Stimulated activated naive CD8-positive, alpha-beta T cell treated with anti-CD3 and anti-CD28 coated beads, Interleukin-15, Interleukin-2, amounts not matched to agents 100 ng/mL and 50 ng/mL, for 24 hours (primary cell): ENCODE data around the gene FBLN2.

Source experiments
- H3K27ac Mint-ChIP-seq: one replicate; pipeline ENCODE4 v1.8.0; 2021; ENCODE audit warnings: mild to moderate bottlenecking, mixed read lengths
- H3K27me3 Mint-ChIP-seq: one replicate; pipeline ENCODE4 v1.8.0; 2021; ENCODE audit warnings: mixed read lengths
- H3K36me3 Mint-ChIP-seq: one replicate; pipeline ENCODE4 v1.8.0; 2021; ENCODE audit warnings: low read depth, mixed read lengths
- H3K4me1 Mint-ChIP-seq: one replicate; pipeline ENCODE4 v1.8.0; 2021; ENCODE audit warnings: low read depth, mixed read lengths
- H3K4me3 Mint-ChIP-seq: one replicate; pipeline ENCODE4 v1.8.0; 2021; ENCODE audit warnings: mild to moderate bottlenecking, mixed read lengths
- H3K9me3 Mint-ChIP-seq: one replicate; pipeline ENCODE4 v1.8.0; 2021; ENCODE audit warnings: mixed read lengths

Gene FBLN2

DNA sequence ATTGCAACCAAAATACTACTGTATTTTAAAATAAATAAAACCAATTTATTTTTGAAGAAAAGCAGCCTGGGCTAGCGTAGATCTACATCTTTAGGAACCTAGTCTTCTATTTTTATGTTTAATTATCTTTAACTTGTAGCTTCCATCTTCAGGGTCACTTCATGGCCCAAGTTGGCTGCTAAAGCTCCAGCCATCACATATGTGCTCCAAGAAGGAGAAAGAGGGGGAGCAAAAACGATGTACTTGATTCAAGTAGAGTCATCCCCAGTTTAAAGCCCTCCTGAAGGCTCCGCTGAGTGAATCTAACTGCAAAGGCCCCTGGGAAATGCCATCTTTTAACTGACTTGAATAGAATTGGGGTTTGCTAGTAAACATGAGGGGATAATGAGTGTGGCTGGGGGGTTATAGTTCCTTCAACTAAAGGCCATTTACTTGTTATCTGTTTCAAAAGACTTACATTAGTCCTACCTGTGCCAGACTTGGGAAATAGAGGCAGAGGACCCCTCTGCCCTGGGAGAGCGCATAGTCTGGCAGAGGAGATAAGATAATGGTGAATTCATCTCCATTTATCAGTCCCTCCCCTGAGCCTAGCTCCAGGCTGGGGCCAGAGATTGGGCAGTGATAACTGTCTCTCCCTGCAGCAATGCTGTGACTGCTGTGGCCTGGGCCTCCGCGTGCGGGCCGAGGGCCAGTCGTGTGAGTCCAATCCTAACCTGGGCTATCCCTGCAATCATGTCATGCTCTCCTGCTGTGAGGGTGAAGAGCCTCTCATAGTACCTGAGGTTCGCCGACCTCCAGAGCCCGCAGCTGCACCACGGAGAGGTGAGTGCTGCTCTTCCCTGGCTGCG lies 64.6 kb downstream of the FBLN2 start:
- H3K36me3 Mint-ChIP-seq, result no peaks in the 10 kb centered on the region
- H3K27ac Mint-ChIP-seq, result no peak overlapping the region
- no peaks in the 10 kb centered on the region for H3K9me3 Mint-ChIP-seq
- no peaks in the 10 kb centered on the region for H3K27me3 Mint-ChIP-seq
- no peak overlapping the region for H3K4me3 Mint-ChIP-seq
- H3K4me1 Mint-ChIP-seq, result no peaks in the 10 kb centered on the region

DNA sequence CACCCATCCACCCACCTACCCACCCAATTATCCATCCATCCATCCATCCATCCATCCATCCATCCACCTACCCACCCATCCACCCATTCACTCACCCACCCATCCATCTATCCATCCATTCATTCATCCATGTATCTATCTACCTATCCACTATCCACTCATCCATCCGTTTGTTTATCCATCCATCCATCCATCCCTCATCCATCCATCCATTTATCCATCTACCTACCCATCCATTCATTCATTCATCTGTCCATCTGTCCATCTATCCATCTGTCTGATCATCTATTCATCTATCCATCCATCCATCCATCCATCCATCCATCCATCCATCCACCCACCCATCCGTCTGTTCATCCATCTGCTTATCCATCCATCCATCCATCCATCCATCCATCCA lies 65.7 kb downstream of the FBLN2 start:
- no peaks in the 10 kb centered on the region for H3K36me3 Mint-ChIP-seq
- H3K9me3 Mint-ChIP-seq, result no peaks in the 10 kb centered on the region
- no peaks in the 10 kb centered on the region for H3K27me3 Mint-ChIP-seq
- no peak overlapping the region for H3K27ac Mint-ChIP-seq
- H3K4me3 Mint-ChIP-seq, result no peak overlapping the region
- H3K4me1 Mint-ChIP-seq, result no peaks in the 10 kb centered on the region

DNA sequence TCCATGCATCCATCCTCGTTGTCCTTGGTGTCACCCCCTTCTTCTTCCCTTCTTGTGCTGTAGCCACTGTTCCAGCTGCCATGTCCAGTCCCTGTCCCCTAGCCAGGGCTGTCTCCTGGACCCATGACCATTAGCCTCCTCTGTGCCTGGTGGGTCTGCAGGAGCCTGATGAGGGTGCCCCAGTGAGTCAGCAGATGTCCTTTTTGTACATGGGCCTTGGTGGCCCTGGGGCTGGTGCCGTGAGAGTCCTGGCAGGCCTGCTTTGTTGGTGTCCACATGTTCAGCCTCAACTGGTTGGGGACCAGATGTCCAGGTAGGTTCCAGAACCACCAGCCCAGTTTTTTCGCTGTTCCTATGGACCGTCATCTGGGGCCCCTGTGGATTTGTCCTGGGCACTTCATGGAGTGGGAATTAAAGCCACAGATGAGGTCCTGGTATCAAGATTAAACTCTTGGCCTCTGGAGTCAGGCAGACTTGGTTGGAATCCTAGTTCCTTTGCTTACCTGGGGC lies 66.1 kb downstream of the FBLN2 start:
- Mint-ChIP-seq H3K27ac (no peak overlapping the region), H3K36me3 (no peaks in the 10 kb centered on the region), H3K4me1 (no peaks in the 10 kb centered on the region), H3K27me3 (no peaks in the 10 kb centered on the region), H3K9me3 (no peaks in the 10 kb centered on the region), H3K4me3 (no peak overlapping the region)

DNA sequence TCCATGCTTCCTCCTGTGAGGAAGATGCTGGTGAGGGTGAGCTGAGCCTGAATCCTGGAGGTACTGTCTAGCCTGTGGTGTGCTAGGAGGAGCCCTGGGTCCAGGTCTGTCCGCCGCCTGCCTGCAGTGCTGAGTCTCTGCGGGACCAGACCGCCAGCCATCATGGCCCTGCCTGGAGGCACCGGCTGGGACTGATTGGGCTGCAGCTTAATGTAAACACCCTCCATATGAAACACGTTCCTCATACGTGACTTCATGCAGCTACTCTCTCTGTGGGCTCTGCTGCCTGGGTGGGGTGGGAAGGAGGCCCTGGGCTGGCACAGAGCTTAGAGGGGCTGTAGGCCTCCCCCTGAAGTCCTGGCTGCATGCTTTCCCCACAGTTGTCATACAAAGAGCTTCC lies 67.4 kb downstream of the FBLN2 start:
- Mint-ChIP-seq H3K27me3 (no peaks in the 10 kb centered on the region), H3K36me3 (no peaks in the 10 kb centered on the region), H3K4me3 (no peak overlapping the region), H3K4me1 (no peaks in the 10 kb centered on the region), H3K9me3 (no peaks in the 10 kb centered on the region), H3K27ac (no peak overlapping the region)

DNA sequence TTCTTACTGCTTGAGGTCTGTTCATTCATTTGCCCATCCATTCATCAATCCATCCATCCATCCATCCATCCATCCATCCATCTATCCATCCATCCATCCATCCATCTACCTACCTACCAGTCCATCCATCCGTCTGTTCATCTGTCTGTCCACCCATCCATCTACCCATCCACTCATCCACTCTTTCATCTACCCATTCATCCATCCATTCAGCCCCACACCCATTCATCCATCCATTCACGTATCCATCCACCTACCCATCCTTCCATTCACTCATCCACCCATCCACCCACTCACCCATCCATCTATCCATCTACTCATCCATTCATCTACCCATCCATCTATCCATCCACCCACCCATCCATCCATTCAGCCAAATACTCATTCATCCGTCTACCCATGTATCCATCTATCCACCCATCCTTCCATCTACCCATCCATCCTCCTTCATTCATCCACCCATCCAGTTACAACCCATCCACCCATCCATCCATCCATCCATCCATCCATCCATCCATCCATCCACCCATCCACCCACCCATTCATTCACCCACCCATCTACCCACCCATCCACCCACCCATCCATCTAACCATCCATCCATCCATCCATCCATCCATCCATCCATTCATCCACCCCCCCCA lies 68.3 kb downstream of the FBLN2 start:
- Mint-ChIP-seq H3K27me3 (no peaks in the 10 kb centered on the region), H3K9me3 (no peaks in the 10 kb centered on the region), H3K4me3 (no peak overlapping the region), H3K27ac (no peak overlapping the region), H3K36me3 (no peaks in the 10 kb centered on the region), H3K4me1 (no peaks in the 10 kb centered on the region)

- no peaks in the 10 kb centered on the region for H3K9me3 Mint-ChIP-seq
- no peaks in the 10 kb centered on the region for H3K36me3 Mint-ChIP-seq
- no peak overlapping the region for H3K27ac Mint-ChIP-seq
- H3K4me1 Mint-ChIP-seq, result no peaks in the 10 kb centered on the region
- no peak overlapping the region for H3K4me3 Mint-ChIP-seq
- no peaks in the 10 kb centered on the region for H3K27me3 Mint-ChIP-seq
These were observed 69.1 kb downstream of the FBLN2 start for GRCh38 chr3:13617981-13618380.

- Mint-ChIP-seq H3K27ac (no peak overlapping the region), H3K36me3 (no peaks in the 10 kb centered on the region), H3K4me1 (no peaks in the 10 kb centered on the region), H3K4me3 (no peak overlapping the region), H3K9me3 (no peaks in the 10 kb centered on the region), H3K27me3 (no peaks in the 10 kb centered on the region)
These were observed 69.9 kb downstream of the FBLN2 start for GRCh38 chr3:13618836-13619235.

GRCh38 chr3:13619661-13620230 lies 70.8 kb downstream of the FBLN2 start:
- H3K4me3 Mint-ChIP-seq, result no peak overlapping the region
- H3K27ac Mint-ChIP-seq, result no peak overlapping the region
- no peaks in the 10 kb centered on the region for H3K27me3 Mint-ChIP-seq
- H3K4me1 Mint-ChIP-seq, result no peaks in the 10 kb centered on the region
- no peaks in the 10 kb centered on the region for H3K36me3 Mint-ChIP-seq
- no peaks in the 10 kb centered on the region for H3K9me3 Mint-ChIP-seq

- Mint-ChIP-seq H3K4me1 (no peaks in the 10 kb centered on the region), H3K27me3 (no peaks in the 10 kb centered on the region), H3K27ac (no peak overlapping the region), H3K9me3 (no peaks in the 10 kb centered on the region), H3K4me3 (no peak overlapping the region), H3K36me3 (no peaks in the 10 kb centered on the region)
These were observed 71.4 kb downstream of the FBLN2 start for GRCh38 chr3:13620281-13620680.

GRCh38 chr3:13620776-13621365 lies 71.9 kb downstream of the FBLN2 start:
- H3K4me1 Mint-ChIP-seq, result no peaks in the 10 kb centered on the region
- no peaks in the 10 kb centered on the region for H3K9me3 Mint-ChIP-seq
- H3K27ac Mint-ChIP-seq, result no peak overlapping the region
- peak overlapping the region; percentile 75 for H3K4me3 Mint-ChIP-seq
- no peaks in the 10 kb centered on the region for H3K36me3 Mint-ChIP-seq
- no peaks in the 10 kb centered on the region for H3K27me3 Mint-ChIP-seq

DNA sequence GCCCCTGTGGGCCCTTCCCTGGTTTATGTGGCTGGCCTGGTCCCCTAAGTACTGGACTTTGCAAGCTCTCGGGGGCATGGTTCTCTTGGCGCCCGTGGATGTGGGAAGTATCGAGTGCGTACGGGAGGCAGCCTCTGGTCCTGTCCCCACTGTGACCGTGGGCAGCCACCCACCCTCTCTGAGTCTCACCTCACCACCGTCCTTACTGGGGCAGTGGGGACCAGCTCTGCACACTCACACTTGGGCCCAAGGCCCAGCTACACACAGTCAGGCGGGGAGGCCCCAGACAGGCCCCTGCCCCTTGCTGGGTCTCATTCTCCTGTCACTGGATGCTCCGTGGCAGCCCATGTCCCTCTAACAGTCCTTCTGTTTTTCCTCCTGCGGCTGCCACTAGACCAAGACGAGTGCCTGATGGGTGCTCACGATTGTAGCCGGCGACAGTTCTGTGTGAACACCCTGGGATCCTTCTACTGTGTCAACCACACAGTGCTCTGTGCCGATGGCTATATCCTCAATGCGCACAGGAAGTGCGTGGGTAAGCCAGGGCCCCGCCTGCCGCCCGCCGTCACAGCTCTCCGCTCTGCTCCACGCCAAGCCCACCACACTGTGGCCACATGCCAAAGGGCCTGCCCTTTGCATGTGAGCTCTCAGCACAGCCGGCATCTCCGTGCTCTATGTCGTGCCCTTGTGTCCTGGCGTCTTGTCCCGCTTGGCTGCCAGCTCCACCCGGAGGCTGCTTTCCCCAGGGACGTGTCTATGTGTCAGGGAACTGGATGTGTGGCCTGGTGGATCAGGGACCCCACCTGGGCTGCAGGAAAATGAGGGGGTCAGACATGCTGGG lies 72.7 kb downstream of the FBLN2 start:
- no peaks in the 10 kb centered on the region for H3K9me3 Mint-ChIP-seq
- H3K4me1 Mint-ChIP-seq, result no peaks in the 10 kb centered on the region
- H3K27ac Mint-ChIP-seq, result peak overlapping the region; percentile 66
- H3K27me3 Mint-ChIP-seq, result no peaks in the 10 kb centered on the region
- H3K36me3 Mint-ChIP-seq, result no peaks in the 10 kb centered on the region
- peak overlapping the region; percentile 75 for H3K4me3 Mint-ChIP-seq

GRCh38 chr3:13622356-13622755 lies 73.4 kb downstream of the FBLN2 start:
- Mint-ChIP-seq H3K9me3 (no peaks in the 10 kb centered on the region), H3K36me3 (no peaks in the 10 kb centered on the region), H3K4me3 (no peak overlapping the region), H3K27ac (no peak overlapping the region), H3K27me3 (no peaks in the 10 kb centered on the region), H3K4me1 (no peaks in the 10 kb centered on the region)

- Mint-ChIP-seq H3K9me3 (no peaks in the 10 kb centered on the region), H3K4me3 (no peak overlapping the region), H3K27me3 (no peaks in the 10 kb centered on the region), H3K27ac (no peak overlapping the region), H3K4me1 (no peaks in the 10 kb centered on the region), H3K36me3 (no peaks in the 10 kb centered on the region)
These were observed 74.3 kb downstream of the FBLN2 start for GRCh38 chr3:13623101-13623654.

DNA sequence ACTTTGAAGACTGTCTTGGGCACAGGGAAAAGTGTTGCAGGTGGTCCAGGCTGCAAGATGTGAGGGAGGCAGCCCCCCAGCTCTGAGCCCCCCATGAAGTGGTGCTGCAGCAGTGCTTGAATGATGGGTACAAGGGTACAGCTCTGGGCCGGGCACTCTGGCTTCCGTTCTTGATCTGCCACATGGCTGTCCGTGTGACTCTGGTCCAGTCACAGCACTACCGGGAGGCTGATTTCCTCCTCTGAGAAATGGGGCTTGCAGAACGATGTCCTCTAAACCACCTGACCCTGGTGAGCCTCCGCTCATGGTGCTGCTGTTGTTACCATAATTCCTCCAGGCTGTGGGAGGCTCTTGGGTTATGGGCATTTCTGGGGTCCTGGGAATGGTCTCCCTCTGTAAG lies 75.1 kb downstream of the FBLN2 start:
- no peaks in the 10 kb centered on the region for H3K27me3 Mint-ChIP-seq
- no peaks in the 10 kb centered on the region for H3K9me3 Mint-ChIP-seq
- no peak overlapping the region for H3K4me3 Mint-ChIP-seq
- H3K4me1 Mint-ChIP-seq, result no peaks in the 10 kb centered on the region
- H3K36me3 Mint-ChIP-seq, result no peaks in the 10 kb centered on the region
- no peak overlapping the region for H3K27ac Mint-ChIP-seq
